ENCODE measurements around the gene ABR. TPM values are rescaled to one million over a fixed set of nuclear protein-coding genes. Genes with fewer than 3 reads are reported as not detected.
"Not testable (repeated sequence)": the region's sequence is repeated elsewhere in the genome, so short reads cannot be mapped to it uniquely, and the experiment has no call there.

ABR gene
- total RNA-seq, 1 experiment from 2014 or later = 26.2 TPM

DNA sequence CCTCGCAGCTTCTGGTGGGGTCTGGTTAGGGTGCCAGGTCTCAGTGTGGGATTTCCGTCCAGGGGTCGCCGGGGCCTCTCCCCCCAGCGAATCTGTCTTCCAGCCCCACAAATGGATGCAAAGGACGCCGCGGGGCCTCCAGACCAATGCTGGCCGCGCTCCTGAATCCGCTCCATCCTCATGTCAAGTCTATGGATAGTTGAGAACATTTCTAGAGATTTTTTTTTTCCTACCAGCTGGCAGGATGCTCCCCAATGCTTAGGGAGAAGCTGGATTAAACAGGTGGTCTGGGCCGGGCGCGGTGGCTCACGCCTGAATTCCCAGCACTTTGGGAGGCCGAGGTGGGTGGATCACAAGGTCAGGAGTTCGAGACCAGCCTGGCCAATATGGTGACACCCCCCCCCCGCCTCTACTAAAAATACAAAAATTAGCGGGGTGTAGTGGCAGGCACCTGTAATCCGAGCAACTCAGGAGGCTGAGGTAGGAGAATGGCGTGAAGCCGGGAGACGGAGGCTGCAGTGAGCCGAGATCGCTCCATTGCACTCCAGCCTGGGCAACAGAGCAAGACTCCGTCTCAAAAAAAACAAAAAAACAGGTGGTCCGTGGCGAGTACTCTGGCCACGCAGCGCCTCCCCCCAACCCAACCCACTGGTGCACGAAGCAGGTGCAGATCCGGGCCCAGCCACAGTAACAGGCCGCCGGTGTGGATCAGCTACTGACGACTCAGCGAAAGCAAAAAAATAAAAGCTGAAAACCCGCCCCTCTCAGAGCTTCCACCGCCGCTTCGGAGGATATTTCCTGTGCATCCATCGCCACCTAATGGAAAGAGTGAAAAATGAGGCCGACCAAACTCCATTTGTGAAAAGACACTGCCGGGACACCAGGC is 199.1 kb downstream of the ABR start:
- DNase-seq (ENCODE audit: low read depth, low spot score) = peak; percentile 93
- in situ Hi-C loops (cut with HindIII; ENCODE audit: low pct_unique_long_range_greater_than_20kb, low sequenced_read_pairs) = no loop called here

DNA sequence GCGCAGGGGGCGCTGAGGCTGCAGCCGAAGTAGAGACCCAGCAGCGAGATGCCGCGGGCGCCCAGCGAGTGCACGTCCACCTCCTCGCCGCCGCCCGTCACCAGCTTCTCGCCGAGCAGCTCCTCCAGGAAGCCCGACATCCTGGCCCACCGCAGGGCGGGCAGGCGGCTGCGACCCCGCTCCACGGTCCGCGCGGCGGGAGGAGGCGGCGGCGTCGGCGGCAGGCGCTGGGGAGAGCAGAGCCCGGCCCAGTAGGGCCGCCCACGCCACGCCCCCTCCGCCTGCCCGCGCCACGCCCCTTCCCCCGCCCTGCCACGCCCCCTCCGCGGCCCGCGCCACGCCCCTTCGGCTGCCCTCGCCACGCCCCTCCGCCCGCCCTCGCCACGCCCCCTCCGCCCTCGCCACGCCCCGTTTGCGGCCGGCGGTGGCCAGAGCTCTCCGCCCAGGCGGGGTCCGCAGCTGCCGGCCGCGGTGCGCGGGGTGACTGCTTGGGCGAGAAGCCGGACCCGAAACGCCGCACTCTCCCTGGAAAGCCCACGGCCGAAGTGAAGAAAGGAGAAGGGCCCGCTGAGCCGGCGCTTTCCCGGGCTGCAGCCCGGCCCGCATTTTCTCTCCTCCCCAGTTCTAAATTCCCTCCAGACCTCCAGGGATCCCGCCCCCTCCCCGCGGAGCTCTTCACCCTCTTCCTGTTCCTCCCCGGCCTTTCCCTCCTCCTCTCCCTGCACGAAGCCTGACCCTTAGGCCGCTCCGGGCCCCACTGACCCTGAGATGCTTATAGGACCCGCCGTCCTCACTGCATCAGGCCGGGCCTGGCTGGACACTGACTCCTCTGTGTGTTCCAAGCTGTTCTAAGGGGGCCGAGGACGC is 200.0 kb downstream of the ABR start, which contains the start of gene NXN:
Gene NXN, minus strand, starts transcription at position 238 of the 867 bp plus-strand sequence.
- DNase-seq (ENCODE audit: low read depth, low spot score) = peak; percentile 64
- in situ Hi-C loops (cut with HindIII; ENCODE audit: low pct_unique_long_range_greater_than_20kb, low sequenced_read_pairs) = no loop called here

DNA sequence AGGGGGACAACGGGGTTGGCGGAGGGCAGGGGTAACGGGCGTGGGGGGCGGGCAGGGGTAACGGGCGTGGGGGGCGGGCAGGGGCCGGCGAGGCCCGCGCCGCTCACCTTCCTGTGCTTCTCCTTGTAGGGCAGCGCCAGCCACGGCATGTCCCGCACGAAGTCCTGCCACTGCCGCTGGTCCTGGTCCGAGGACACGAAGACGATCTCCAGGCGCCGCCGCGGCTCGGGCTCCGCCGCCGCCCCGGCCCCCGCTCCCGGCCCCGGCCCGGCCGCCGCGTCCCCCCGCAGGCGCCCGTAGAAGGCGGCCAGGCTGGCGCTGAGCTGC is 200.6 kb downstream of the ABR start:
- in situ Hi-C loops (cut with HindIII; ENCODE audit: low pct_unique_long_range_greater_than_20kb, low sequenced_read_pairs) = no loop called here
- no peak for DNase-seq (ENCODE audit: low read depth, low spot score)

DNA sequence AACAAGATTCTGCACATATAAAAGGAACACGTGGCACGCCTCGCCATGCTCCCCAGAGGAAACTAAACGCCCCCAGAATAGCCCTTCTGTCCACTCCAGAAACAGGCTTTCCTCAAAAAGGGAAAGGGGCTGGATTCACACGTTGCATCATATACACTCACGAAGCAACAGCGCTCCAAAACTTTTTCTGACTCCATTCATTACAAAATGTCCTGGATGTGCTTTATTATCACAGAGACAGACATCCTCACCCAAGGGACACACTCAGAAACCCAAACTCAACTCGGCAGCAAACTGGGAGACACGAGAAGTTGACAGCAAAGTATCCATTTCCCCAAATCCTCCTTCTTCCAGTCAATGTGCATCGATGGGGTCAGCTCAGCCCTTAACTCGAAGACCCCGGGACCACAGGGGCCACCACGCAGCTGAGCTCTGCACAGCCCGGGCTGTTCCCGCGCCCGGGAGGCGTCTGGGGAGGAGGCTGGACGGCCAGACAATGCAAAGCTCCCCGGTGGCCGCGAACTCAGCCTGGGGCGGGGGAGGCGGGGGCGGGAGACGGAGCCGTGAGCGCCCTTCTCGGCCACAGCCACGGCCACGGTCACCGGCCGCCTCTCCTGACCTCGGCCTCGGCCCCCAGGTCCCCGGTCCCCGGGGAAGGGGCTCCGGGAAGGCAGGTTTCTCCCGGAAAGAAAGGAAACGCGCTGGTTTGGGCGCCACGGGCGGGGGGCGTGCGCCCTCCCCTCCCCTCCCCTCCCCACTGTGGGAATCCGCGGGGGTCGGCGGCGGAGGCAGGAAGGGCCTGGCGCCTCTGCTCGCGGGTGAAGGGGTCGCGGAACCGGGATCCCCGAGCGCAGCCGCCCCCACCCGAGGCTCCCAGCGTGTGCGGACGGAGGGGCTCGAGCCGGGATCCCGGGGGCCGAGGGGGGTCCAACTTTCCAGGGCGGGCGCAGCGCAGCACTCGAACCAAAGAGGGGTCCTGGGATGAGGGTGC is 201.4 kb downstream of the ABR start:
- no peak for DNase-seq (ENCODE audit: low read depth, low spot score)
- in situ Hi-C loops (cut with HindIII; ENCODE audit: low pct_unique_long_range_greater_than_20kb, low sequenced_read_pairs) = no loop called here

DNA sequence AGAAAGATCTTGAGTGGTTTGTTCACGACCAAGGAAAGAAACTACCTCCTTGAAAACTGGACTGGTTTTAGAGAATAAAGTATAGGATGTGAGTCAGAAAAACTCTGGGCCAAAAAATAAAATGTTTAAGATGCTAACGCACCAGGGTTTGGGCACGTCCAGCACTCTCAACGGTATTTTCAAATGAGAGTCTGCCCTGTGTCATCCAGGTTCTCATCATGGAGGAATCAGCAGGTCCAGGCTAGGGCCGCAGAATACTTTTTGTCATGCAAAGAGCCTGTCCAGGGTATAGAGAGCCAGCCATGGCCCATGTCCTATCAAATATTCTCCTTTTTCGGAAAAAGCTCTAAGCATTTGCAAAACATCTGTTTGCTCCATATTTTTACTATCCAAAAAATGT is 202.6 kb downstream of the ABR start:
- in situ Hi-C loops (cut with HindIII; ENCODE audit: low pct_unique_long_range_greater_than_20kb, low sequenced_read_pairs) = no loop called here
- no peak for DNase-seq (ENCODE audit: low read depth, low spot score)

DNA sequence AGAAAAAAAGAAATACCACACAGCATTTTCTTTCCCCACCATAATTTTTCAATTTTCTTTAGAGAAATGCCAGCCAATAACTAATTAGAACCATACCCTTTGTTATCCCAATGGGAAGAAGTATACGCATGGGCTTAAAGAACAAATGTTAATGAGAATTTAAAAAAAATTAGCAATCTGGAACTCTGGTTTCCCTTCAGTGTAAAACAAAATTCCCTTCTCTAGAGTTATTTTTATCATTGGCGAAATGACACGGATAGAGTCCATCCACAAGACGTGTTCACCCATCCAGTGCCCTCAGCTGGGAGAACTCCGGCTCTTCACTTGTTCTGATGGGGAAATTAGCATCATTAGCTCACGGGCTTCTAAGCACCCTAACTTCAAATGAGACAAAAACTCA is 203.5 kb downstream of the ABR start:
- DNase-seq (ENCODE audit: low read depth, low spot score) = no peak
- in situ Hi-C loops (cut with HindIII; ENCODE audit: low pct_unique_long_range_greater_than_20kb, low sequenced_read_pairs) = no loop called here

DNA sequence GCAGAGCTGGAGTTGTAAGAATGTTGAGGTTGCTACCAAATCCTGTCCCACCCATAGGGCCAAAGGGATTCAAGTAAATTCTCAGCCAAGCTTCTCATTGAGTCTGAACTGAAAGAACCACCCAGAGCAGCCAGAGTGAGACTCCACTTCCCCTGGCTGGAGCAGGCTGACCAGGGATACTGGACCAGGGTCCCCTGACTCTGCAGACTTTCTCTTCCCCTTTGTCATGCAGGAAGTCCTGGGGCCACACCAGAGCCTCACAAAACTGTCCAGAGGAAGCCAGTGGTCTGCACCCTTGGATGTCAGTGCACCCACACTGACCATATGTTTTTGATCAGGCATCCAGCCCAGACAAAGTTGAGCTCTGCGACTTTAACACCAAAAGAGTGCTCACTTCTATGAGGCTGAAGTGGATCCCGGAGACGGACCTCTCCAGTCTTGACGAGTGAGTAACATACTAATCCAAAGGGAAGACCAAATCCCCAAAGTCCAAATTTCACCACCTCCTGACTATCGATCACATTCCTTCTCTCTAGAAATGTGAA is 204.3 kb downstream of the ABR start:
- in situ Hi-C loops (cut with HindIII; ENCODE audit: low pct_unique_long_range_greater_than_20kb, low sequenced_read_pairs) = no loop called here
- no peak for DNase-seq (ENCODE audit: low read depth, low spot score)

DNA sequence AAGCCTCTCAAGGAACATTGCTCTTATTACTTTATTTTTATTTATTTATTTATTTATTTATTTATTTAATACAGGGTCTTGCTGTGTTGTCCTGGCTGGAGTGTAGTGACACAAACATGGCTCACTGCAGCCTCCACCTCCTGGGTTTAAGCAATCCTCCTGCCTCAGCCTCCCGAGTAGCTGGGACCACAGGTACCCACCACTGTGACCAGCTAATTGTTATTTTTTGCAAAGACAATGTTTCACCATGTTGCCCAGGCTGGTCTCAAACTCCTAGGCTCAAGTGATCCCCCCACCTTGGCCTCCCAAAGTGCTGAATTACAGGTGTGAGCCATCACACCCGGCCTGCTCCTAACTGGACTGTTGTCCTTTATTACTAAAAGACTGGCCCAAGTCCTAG is 205.0 kb downstream of the ABR start:
- in situ Hi-C loops (cut with HindIII; ENCODE audit: low pct_unique_long_range_greater_than_20kb, low sequenced_read_pairs); DNase-seq (ENCODE audit: low read depth, low spot score): not testable (repeated sequence)

DNA sequence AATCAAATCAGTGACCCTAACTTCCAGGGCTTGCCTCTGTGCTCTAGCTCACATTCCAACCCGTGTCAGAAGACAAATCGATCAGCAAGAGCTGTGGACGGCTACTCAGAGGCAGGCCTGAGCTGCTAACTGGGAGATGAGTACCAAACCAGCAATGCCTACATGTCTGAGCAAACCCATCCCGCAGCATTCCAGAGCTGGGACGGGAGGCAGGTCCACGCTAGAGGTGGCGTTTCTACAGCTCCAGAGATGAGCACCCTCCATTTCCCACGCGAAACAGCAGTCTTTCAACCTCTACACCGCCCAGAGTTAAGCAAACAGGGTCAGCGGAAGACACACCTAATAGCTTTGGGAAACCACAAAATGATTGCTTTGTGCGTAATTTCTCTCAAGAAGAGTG is 206.7 kb downstream of the ABR start:
- in situ Hi-C loops (cut with HindIII; ENCODE audit: low pct_unique_long_range_greater_than_20kb, low sequenced_read_pairs) = no loop called here
- no peak for DNase-seq (ENCODE audit: low read depth, low spot score)

DNA sequence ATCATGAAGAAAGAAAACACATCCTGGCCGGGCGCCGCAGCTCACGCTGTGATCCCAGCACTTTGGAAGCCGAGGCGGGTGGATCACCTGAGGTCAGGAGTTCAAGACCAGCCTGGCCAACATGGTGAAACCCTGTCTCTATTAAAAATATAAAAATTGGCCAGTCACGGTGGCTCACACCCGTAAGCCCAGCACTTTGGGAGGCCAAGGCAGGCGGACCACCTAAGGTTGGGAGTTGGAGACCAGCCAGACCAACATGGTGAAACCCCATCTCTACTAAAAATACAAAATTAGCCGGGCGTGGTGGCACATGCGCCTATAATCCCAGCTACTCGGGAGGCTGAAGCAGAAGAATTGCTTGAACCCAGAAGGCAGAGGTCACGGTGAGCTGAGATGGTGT is 207.9 kb downstream of the ABR start:
- DNase-seq (ENCODE audit: low read depth, low spot score); in situ Hi-C loops (cut with HindIII; ENCODE audit: low pct_unique_long_range_greater_than_20kb, low sequenced_read_pairs): not testable (repeated sequence)

DNA sequence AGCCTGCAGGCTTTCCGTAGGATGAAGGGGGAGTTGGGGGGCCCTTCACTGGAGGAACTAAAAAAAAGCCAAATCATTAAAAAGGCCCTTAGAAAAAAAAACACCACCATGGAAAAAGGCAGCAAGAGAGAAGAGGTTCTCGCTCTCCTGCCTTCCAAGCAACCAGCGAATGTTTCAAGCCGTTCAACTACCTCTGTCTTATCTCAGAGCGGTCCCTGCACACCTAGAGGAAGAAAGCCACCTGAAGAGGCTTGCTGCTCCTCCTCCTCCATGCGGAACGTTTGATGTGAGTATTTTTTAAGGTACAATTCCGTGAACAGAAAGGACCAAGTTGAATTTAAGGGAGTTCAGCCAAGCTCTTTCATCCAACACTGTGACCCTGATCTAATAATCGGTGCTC is 209.4 kb downstream of the ABR start:
- DNase-seq (ENCODE audit: low read depth, low spot score) = no peak
- in situ Hi-C loops (cut with HindIII; ENCODE audit: low pct_unique_long_range_greater_than_20kb, low sequenced_read_pairs) = no loop called here

DNA sequence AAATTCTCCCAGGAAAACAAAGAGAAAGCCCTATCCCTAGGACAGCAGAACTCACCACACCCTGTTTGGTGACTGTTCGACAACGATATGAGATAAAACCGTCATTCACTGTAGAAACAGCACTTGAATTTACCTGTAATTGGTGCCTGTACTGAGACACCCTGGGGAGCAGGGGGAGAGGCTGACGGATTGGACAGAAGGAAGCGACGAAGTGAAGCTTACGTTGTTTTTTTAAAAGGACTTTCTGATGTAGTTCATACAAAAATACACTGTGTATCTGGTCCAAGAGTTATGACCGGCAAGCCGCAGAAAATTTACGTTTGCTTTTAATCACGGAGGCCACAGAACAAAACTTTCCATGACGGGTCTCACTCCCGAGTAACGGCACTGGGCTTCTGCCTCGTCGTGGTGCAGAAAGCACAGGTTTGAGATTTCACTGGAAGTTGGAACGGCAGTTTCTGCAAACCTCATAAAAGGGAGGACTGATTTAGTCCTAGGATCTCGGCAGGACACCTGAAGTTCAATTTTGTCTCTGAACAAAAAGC is 209.9 kb downstream of the ABR start:
- no peak for DNase-seq (ENCODE audit: low read depth, low spot score)
- in situ Hi-C loops (cut with HindIII; ENCODE audit: low pct_unique_long_range_greater_than_20kb, low sequenced_read_pairs) = no loop called here

DNA sequence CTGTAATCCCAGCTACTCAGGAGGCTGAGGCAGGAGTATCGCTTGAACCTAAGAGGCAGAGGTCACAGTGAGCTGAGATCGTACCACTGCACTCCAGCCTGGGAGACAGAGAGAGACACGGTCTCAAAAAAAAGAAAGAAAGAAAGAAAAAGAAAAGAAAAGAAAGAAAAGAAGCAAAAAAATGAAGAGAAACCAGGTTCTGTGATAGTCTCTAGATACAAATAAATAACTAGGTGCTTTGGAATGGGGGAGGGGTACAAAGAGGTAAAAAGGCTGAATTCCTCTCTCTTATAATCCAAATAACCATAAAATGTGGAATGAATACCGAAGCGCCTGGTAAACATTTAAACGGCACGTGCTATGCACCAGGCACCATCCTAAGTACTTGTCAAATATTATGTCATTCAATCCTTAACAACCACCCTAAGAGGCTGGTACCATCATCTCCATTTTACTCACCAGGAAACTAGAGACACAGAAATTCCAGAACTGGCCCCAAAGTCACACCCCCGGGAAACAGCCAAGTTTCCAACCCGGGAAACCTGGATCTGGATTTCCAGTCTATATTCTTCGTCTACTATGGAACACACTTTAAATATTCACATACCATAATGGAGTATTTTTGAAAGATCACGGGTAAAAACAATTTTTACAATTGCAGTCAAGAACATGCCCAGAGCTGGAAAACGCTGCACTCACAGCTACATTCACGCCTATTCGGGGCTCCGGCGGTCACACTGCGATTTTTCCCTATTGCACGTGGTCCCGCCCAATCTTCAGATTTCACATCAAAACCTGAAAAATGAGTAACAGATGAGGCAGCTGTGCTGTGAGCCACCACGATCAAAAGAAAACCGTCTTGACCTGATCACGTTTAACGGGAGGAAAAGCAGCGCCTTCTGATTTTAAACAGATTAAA is 210.7 kb downstream of the ABR start:
- no peak for DNase-seq (ENCODE audit: low read depth, low spot score)
- in situ Hi-C loops (cut with HindIII; ENCODE audit: low pct_unique_long_range_greater_than_20kb, low sequenced_read_pairs) = no loop called here

DNA sequence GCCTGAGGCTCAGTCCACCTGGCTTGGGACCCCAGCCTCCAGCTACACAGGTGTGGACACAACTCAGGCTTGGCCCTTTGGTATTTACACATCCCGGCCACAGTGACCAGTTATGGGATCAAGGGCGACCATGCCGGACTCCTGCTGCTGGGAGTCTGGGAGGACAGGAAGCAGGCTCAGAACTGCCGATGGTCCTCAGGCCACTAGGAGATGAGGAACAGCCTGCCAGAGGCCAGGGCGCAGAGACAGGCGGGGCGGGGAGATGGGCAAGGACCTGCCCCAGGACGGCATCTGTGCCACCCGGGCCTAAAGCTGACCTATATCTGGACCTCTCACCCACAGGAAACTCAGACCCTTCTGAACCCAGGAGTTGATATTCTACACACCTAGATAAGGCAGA is 212.7 kb downstream of the ABR start:
- DNase-seq (ENCODE audit: low read depth, low spot score) = no peak
- in situ Hi-C loops (cut with HindIII; ENCODE audit: low pct_unique_long_range_greater_than_20kb, low sequenced_read_pairs) = no loop called here

DNA sequence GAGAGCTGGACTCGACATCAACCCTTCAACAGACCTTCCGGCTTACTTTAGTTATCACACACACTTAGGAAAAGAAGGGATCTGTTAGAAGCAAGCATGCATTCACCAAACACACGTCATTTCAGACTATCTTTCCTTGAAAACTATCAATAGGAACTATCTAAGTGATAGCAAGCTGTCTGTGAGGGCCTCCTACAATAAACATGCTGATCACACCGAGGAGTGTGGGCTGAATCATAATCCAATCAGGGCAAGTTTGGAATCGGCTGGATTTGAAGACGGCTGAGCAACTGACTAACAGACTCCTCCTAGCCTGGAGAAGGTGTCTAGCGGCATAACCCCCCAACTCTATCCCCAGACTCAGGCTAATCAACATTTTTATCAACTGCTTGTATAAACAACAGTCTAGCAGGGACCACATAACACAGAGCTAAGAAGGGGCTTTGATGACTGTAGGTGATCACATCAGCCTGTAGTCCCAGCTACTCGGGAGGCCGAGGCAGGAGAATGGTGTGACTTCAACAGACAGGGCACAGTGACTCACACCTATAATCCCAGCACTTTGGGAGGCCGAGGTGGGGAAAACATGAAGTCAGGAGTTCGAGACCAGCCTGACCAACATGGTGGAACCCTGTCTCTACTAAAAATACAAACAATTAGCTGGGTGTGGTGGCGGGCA is 214.3 kb downstream of the ABR start:
- in situ Hi-C loops (cut with HindIII; ENCODE audit: low pct_unique_long_range_greater_than_20kb, low sequenced_read_pairs) = no loop called here

DNA sequence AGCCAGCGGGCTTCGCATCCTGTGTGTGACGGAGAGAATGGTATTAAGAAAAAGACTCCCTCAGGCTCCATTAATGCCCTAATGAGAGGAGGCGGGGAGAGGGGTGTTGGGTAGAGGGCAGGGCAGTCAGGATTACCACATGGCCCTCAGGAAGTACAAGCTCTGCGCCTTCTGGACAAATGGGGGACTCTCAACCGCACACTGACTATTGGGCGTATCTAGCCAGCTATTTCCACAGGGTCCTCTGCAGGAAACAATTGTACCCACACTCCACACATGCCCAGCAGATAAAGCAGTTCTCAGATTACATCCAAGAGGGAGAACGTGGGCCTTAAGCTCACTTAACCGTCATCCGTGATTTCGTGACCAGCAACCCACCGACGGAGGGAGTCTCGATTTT is 214.9 kb downstream of the ABR start:
- DNase-seq (ENCODE audit: low read depth, low spot score) = no peak
- in situ Hi-C loops (cut with HindIII; ENCODE audit: low pct_unique_long_range_greater_than_20kb, low sequenced_read_pairs) = no loop called here

More for the DNA sequence above, 214.3 kb downstream of the ABR start:
- DNase-seq (ENCODE audit: low read depth, low spot score) = no peak

All from SK-MEL-5 (cell line).